ENCODE measurements around the gene MEX3D.

MEX3D gene

GRCh38 chr19:1569997-1570396 lies 1.9 kb upstream of the MEX3D start:
- Mint-ChIP-seq H3K27ac (no peak overlapping the region), H3K9me3 (no peaks in the 10 kb centered on the region)

DNA sequence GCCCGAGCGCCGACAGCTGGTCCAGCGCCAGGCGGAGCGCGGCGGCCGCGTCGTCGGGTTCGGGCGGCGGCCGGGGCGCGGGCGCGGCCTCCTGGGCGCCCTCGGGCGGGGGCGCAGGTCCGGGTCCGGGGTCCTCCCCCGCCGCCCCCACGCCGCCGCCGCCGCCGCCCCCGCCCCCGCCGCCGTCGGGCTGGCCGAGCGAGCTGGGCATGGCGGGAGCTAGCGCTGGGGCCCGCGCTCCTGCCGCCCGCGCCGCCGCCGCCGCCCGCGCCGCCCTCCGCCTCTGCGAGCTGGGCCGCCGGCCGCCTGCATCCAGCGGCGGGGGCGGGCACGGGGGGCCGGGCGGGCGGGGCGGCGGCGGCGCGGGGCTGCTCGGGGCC lies 287 bp downstream of the MEX3D start:
- Mint-ChIP-seq H3K27ac (no peak overlapping the region), H3K4me3 (no peak overlapping the region), H3K27me3 (peaks cover 6% of the 10 kb centered on the region), H3K36me3 (ENCODE audit: low read depth) (no peaks in the 10 kb centered on the region), H3K4me1 (ENCODE audit: low read depth) (no peaks in the 10 kb centered on the region), H3K9me3 (no peaks in the 10 kb centered on the region)
- DNase-seq: no peak

More at GRCh38 chr19:1569997-1570396, 1.9 kb upstream of the MEX3D start:
- H3K27me3 Mint-ChIP-seq: peaks cover 6% of the 10 kb centered on the region
- no peaks in the 10 kb centered on the region for H3K4me1 Mint-ChIP-seq (ENCODE audit: low read depth)
- no peaks in the 10 kb centered on the region for H3K36me3 Mint-ChIP-seq (ENCODE audit: low read depth)
- DNase-seq: no peak
- H3K4me3 Mint-ChIP-seq: no peak overlapping the region

DNA sequence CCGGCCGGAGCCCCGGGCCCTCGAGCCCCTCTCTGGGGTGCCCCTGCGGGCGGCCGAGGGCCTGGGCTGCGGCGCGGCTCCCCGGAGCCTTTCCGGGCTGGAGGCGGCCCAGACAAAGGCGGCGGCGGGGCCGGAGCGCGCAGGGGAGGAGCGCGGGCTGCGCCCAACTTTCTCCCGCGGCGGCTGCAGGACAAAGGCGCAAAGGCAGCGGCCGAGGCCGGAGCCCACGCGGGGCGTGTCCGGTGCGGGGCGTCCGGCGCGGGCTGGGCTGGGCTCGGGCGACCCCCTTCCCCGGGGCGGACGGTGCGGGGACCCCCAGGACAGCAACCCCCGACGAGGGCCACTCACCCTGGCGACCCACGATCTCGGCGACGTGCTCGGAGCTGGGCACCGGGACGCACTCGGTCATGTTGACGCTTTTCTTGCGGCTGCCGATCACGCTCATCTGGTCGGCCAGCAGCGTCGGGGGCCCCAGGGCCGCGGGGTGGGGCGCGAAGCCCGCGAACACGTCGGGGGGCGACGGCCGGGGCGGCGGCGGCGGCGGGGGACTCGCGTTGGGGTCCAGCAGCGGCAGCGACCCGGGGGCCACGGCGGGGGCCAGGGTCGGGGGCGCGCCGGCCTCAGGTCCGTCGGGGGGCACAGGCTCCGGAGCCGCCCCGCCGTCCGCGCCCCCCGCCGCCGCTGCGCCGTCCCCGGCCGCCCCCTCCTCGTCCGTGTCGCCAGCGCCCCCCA lies 843 bp downstream of the MEX3D start:
- Mint-ChIP-seq H3K9me3 (no peaks in the 10 kb centered on the region), H3K36me3 (ENCODE audit: low read depth) (no peaks in the 10 kb centered on the region), H3K4me3 (peak overlapping the region; percentile 56), H3K27ac (no peak overlapping the region), H3K27me3 (peaks cover 6% of the 10 kb centered on the region), H3K4me1 (ENCODE audit: low read depth) (no peaks in the 10 kb centered on the region)
- DNase-seq: no peak

DNA sequence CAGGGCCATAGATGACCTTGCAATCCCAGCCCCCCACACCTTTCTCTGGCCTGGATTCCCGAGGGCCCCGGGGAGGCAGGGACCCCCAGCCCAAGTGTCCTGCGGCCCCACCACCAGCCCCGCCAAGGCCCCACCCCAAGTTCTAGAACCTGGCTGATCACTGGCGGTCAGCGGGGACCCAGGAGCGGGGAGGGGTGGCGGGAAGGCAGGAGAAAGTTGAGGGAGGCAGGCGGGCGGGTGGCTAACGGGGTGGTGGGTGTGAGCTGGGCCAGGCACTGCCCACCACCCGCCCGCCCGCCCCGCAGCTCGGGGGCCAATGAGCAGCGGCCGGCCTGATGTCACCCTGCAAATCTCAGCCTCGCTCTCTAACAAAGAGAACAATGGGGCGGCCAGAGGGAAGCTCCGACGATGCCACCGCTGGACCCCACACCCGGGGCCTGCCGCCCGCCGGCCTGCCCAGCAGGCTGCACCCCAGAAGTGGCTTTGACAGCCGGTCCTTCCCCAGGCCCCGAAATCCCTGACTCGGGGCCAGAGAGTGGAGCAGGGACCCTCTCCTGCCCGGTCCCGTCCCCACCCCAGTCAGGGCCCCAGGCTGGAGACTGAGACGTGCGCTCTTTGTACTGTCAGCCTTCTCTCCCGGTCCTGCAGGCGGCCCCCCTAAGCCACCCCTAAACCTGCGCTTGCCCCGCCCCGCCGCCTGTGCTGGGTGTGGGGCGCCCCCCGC lies 1.6 kb downstream of the MEX3D start:
- DNase-seq: no peak
- H3K27ac Mint-ChIP-seq: no peak overlapping the region
- H3K27me3 Mint-ChIP-seq: peaks cover 6% of the 10 kb centered on the region

DNA sequence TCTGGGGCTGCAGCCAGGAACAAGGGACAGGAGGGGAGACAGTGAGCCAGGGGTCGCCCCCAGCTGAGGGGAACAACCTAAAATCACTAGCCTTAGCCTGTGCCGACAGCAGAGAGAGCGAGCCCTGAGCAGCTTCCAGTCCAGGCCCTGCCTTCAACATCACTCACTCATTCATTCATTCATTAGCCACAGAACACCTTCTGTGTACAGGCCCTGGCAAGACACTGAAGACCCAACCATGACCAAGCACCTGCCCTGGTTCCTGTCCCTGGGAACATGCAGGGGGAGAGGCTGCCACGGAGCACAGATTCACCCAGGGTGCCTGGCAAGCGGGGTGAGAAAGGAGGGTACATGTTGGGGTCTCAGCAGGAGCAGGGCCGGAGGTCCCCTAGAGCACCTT lies 4.9 kb downstream of the MEX3D start:
- Mint-ChIP-seq H3K27me3 (no peaks in the 10 kb centered on the region), H3K27ac (no peak overlapping the region), H3K36me3 (ENCODE audit: low read depth) (no peaks in the 10 kb centered on the region), H3K4me3 (no peak overlapping the region), H3K4me1 (ENCODE audit: low read depth) (peaks cover 4% of the 10 kb centered on the region), H3K9me3 (no peaks in the 10 kb centered on the region)
- no peak for DNase-seq

More for the DNA sequence above, 1.6 kb downstream of the MEX3D start:
- Mint-ChIP-seq H3K9me3 (no peaks in the 10 kb centered on the region), H3K4me3 (peak overlapping the region; percentile 12), H3K4me1 (ENCODE audit: low read depth) (no peaks in the 10 kb centered on the region), H3K36me3 (ENCODE audit: low read depth) (no peaks in the 10 kb centered on the region)

DNA sequence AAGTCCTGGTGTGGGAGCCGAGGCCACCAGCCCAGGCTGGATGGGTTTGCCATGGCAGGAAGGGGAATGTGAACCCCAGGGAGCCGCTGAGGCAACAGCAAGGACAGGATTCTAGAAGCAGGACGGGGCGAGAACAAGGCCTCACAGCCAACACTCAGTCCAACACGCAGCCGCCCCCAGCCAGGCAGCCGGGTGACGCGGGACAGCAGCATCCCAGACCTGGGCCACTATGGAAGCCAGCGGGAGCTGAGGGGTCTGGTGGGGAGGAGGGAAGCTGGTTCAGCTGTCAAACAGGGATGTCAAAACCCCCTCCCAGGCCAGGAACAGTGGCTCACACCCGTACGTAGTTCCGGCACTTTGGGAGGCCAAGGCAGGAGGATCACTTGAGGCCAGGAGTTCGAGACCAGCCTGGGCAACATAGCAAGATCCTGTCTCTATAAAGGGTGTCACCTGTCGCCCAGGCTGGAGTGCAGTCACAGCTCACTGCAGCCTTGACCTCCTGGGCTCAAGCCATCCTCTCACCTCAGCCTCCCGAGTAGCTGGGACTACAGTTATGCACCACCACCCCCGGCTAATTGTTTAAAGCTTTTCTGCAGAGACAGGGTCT lies 6.8 kb downstream of the MEX3D start:
- DNase-seq: no peak
- Mint-ChIP-seq H3K9me3 (no peaks in the 10 kb centered on the region), H3K27me3 (no peaks in the 10 kb centered on the region), H3K4me1 (ENCODE audit: low read depth) (peaks cover 4% of the 10 kb centered on the region), H3K27ac (no peak overlapping the region), H3K36me3 (ENCODE audit: low read depth) (peaks cover 2% of the 10 kb centered on the region), H3K4me3 (no peak overlapping the region)

DNA sequence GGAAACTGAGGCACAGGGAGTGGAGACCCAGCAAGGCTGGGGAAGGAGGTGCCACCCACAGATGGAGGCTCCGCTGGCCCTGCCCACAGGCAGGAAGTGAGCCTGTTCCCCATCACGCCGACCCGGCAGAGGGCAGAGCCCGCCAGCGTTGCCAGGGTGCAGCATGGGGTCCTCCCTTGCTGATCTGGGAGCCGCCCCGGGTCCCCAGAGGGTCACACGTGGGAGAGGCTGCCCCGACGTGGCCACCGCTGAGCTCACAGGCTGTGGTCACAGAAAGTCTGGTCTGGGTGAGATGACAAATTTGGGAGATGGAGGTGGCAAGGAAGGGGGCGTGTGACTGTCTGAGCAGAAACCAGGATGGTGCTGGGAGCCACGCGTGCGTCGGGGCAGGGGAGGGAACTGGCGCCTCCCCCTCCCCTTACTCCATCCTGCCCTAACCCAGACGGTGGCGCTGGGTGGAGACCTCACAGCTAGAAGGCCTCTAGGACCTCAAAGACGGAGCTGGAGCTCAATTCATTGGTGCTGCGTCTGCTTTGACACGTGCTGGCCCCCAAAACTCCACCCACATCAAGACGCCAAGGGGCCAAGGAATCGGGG lies 7.7 kb downstream of the MEX3D start:
- Mint-ChIP-seq H3K4me3 (no peak overlapping the region), H3K27ac (no peak overlapping the region), H3K9me3 (no peaks in the 10 kb centered on the region), H3K4me1 (ENCODE audit: low read depth) (peaks cover 4% of the 10 kb centered on the region), H3K27me3 (no peaks in the 10 kb centered on the region), H3K36me3 (ENCODE audit: low read depth) (peaks cover 2% of the 10 kb centered on the region)
- DNase-seq: no peak

DNA sequence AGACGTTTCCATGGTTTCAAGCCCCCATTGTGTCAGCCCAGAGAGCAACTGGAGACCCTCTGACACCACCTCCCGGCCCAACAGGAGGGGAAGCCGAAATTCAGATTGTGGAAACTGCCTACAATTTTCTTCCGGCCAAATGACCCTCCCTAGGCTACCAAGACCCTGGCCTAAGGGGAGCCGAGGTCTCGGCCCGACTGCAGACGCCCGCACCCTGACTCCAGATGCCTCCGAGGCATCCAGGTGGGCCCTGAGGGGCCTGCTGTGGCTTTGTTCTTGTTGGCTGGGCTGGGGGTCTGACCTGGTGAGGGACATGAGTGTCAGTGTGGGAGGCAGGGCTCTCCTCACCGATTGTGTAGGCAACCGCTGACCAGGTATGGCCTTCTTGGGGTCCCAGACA lies 9.6 kb downstream of the MEX3D start:
- no peaks in the 10 kb centered on the region for H3K9me3 Mint-ChIP-seq
- H3K27ac Mint-ChIP-seq: no peak overlapping the region

GRCh38 chr19:1556390-1557070 lies 11.6 kb downstream of the MEX3D start:
- no peak overlapping the region for H3K4me3 Mint-ChIP-seq
- H3K27ac Mint-ChIP-seq: no peak overlapping the region
- H3K9me3 Mint-ChIP-seq: no peaks in the 10 kb centered on the region
- H3K36me3 Mint-ChIP-seq (ENCODE audit: low read depth): peaks cover 2% of the 10 kb centered on the region
- H3K27me3 Mint-ChIP-seq: peaks cover 9% of the 10 kb centered on the region
- peaks cover 4% of the 10 kb centered on the region for H3K4me1 Mint-ChIP-seq (ENCODE audit: low read depth)
- no peak for DNase-seq

More for the DNA sequence above, 9.6 kb downstream of the MEX3D start:
- Mint-ChIP-seq H3K4me1 (ENCODE audit: low read depth) (peaks cover 4% of the 10 kb centered on the region), H3K4me3 (no peak overlapping the region), H3K27me3 (no peaks in the 10 kb centered on the region), H3K36me3 (ENCODE audit: low read depth) (peaks cover 2% of the 10 kb centered on the region)
- DNase-seq: no peak

- Mint-ChIP-seq H3K27ac (no peak overlapping the region), H3K27me3 (peaks cover 14% of the 10 kb centered on the region), H3K4me3 (no peak overlapping the region), H3K36me3 (ENCODE audit: low read depth) (peaks cover 2% of the 10 kb centered on the region), H3K4me1 (ENCODE audit: low read depth) (peaks cover 4% of the 10 kb centered on the region), H3K9me3 (no peaks in the 10 kb centered on the region)
- DNase-seq: no peak
These were observed 12.4 kb downstream of the MEX3D start for GRCh38 chr19:1555487-1556389.

GRCh38 chr19:1554968-1555367 lies 13.2 kb downstream of the MEX3D start:
- no peak for DNase-seq
- H3K9me3 Mint-ChIP-seq: no peaks in the 10 kb centered on the region

GRCh38 chr19:1553415-1553814 lies 14.7 kb downstream of the MEX3D start:
- DNase-seq: no peak
- H3K4me3 Mint-ChIP-seq: no peak overlapping the region
- peaks cover 2% of the 10 kb centered on the region for H3K36me3 Mint-ChIP-seq (ENCODE audit: low read depth)
- peaks cover 15% of the 10 kb centered on the region for H3K27me3 Mint-ChIP-seq
- H3K4me1 Mint-ChIP-seq (ENCODE audit: low read depth): no peaks in the 10 kb centered on the region
- no peak overlapping the region for H3K27ac Mint-ChIP-seq
- no peaks in the 10 kb centered on the region for H3K9me3 Mint-ChIP-seq

More at GRCh38 chr19:1554968-1555367, 13.2 kb downstream of the MEX3D start:
- Mint-ChIP-seq H3K4me3 (no peak overlapping the region), H3K36me3 (ENCODE audit: low read depth) (peaks cover 2% of the 10 kb centered on the region), H3K27me3 (peaks cover 15% of the 10 kb centered on the region), H3K4me1 (ENCODE audit: low read depth) (no peaks in the 10 kb centered on the region), H3K27ac (no peak overlapping the region)

- H3K27ac Mint-ChIP-seq: no peak overlapping the region
These were observed 16.8 kb downstream of the MEX3D start for GRCh38 chr19:1551068-1552040.

More at GRCh38 chr19:1551068-1552040, 16.8 kb downstream of the MEX3D start:
- H3K36me3 Mint-ChIP-seq (ENCODE audit: low read depth): no peaks in the 10 kb centered on the region
- no peak for DNase-seq
- H3K9me3 Mint-ChIP-seq: no peaks in the 10 kb centered on the region
- no peaks in the 10 kb centered on the region for H3K4me1 Mint-ChIP-seq (ENCODE audit: low read depth)
- H3K27me3 Mint-ChIP-seq: peaks cover 23% of the 10 kb centered on the region
- H3K4me3 Mint-ChIP-seq: no peak overlapping the region

Measured in activated T-cell treated with anti-CD3 and anti-CD28 coated beads, Interleukin-2, amount 50 U/mL, for 24 hours (primary cell).